ENCODE data around the gene RBM14. TPM values are rescaled to one million over a fixed set of nuclear protein-coding genes. Genes with fewer than 3 reads are reported as not detected.

RBM14 gene
- total and polyA plus RNA-seq, 10 of the 15 experiments (the other 5 are each of a cell fraction or from before 2014, with no cell fraction given), result 5.4 to 140 (median 44.5) TPM

GRCh38 chr11:66592457-66593302 is 23.8 kb upstream of the RBM14 start, which contains the start of the genes CCDC87 and CCS (continued):
- TF ChIP-seq IRF4 (IDR thresholded peaks at IDR 0.05; ENCODE audit: low read depth, low read length), result no peak
- TF ChIP-seq SP1 (IDR thresholded peaks at IDR 0.05; ENCODE audit: low read depth, low read length), result no peak
- no peak for TF ChIP-seq ATF3 (IDR thresholded peaks at IDR 0.05; ENCODE audit: borderline replicate concordance, extremely low read depth, low read depth, low read length)
- TF ChIP-seq HDGF (IDR thresholded peaks at IDR 0.05), result peak; percentile 89
- no peak for TF ChIP-seq CEBPB (IDR thresholded peaks at IDR 0.05; ENCODE audit: borderline replicate concordance in 1 of 2, low read depth in 2 of 2, low read length in 2 of 2)
- TF ChIP-seq ASH2L (IDR thresholded peaks at IDR 0.05; ENCODE audit: borderline replicate concordance, low read depth), result no peak
- no peak for TF ChIP-seq ETV6 (conservative IDR thresholded peaks at IDR 0.05 in 1 of 2, IDR thresholded peaks at IDR 0.05 in 1 of 2; ENCODE audit: borderline replicate concordance in 1 of 2, low read depth in 1 of 2)
- no peak for TF ChIP-seq CBX3 (IDR thresholded peaks at IDR 0.05; ENCODE audit: borderline replicate concordance, low read depth)
- peak; percentile 92 for TF ChIP-seq IKZF1 (conservative IDR thresholded peaks at IDR 0.05)
- peak; percentile 80 for TF ChIP-seq TAF1 (IDR thresholded peaks at IDR 0.05; ENCODE audit: borderline replicate concordance, low read depth, low read length)
- no peak for TF ChIP-seq KAT2A (conservative IDR thresholded peaks at IDR 0.05; ENCODE audit: control insufficient read depth, low read depth, low read length)
- TF ChIP-seq PBX3 (IDR thresholded peaks at IDR 0.05; ENCODE audit: insufficient replicate concordance, low read depth, low read length), result no peak
- TF ChIP-seq CREB1 (IDR thresholded peaks at IDR 0.05; ENCODE audit: low read depth), result peak; percentile 64; the same call in 1 of the 2 replicates
- TF ChIP-seq CREM (IDR thresholded peaks at IDR 0.05; ENCODE audit: low read depth), result no peak
- TF ChIP-seq MYC (IDR thresholded peaks at IDR 0.05; ENCODE audit: insufficient read depth, insufficient read length, insufficient replicate concordance, low read length, severe bottlenecking), result no peak
- no peak for TF ChIP-seq GABPA (IDR thresholded peaks at IDR 0.05; ENCODE audit: low read depth)
- TF ChIP-seq SREBF2 (IDR thresholded peaks at IDR 0.05; ENCODE audit: low read length), result no peak
- 0 out of 4 replicates have a peak, but pooled peaks of 1 of the 2 experiments have one; percentile 12 for TF ChIP-seq BHLHE40 (IDR thresholded peaks at IDR 0.05; ENCODE audit: borderline replicate concordance in 1 of 2, low read depth in 2 of 2, low read length in 1 of 2)
- no peak for TF ChIP-seq JUNB (IDR thresholded peaks at IDR 0.05)
- TF ChIP-seq FOXM1 (IDR thresholded peaks at IDR 0.05; ENCODE audit: low read depth, low read length), result no peak
- TF ChIP-seq RUNX3 (IDR thresholded peaks at IDR 0.05; ENCODE audit: low read length), result no peak
- peak; percentile 93 for TF ChIP-seq BMI1 (IDR thresholded peaks at IDR 0.05; ENCODE audit: borderline replicate concordance)
- TF ChIP-seq ZBED1 (IDR thresholded peaks at IDR 0.05; ENCODE audit: borderline replicate concordance), result no peak
- TF ChIP-seq POLR2AphosphoS5 (IDR thresholded peaks at IDR 0.05; ENCODE audit: low read length), result peak; percentile 97
- no peak for TF ChIP-seq DPF2 (IDR thresholded peaks at IDR 0.05)
- no peak for TF ChIP-seq ZBTB40 (IDR thresholded peaks at IDR 0.05; ENCODE audit: borderline replicate concordance)
